Mucosa of descending colon (tissue), 3 donors: ENCODE measurements around the gene EFNA5. TPM values are rescaled to one million over a fixed set of nuclear protein-coding genes. Genes with fewer than 3 reads are reported as not detected.

Experiments used
- ATAC-seq: fragments of 200-7000 bp; cut with Tn5 transposase; one replicate; pipeline ENCODE4 v1.9.1; 2020; ENCODE audit warnings: mild to moderate bottlenecking, moderate library complexity
- DNase-seq, 3 donors: peaks; one replicate each; pipeline ENCODE4 v3.0.0-alpha.2; 2020
- H3K36me3 ChIP-seq: fragments of 200-600 bp; one replicate; pipeline ENCODE4 v1.8.0; 2021; ENCODE audit warnings: low read depth, mild to moderate bottlenecking
- H3K4me1 ChIP-seq: fragments of 200-600 bp; one replicate; pipeline ENCODE4 v1.8.0; 2021; ENCODE audit warnings: low read depth, mild to moderate bottlenecking
- H3K4me3 ChIP-seq: fragments of 200-600 bp; one replicate; pipeline ENCODE4 v1.8.0; 2021; ENCODE audit warnings: mild to moderate bottlenecking
- H3K9me3 ChIP-seq: fragments of 200-600 bp; one replicate; pipeline ENCODE4 v1.8.0; 2021; ENCODE audit warnings: mild to moderate bottlenecking
- intact Hi-C, 2 donors: fragments of 100-400 bp; cut with DNase I in 1 of 2; cut with micrococcal nuclease in 1 of 2; formaldehyde crosslinking; loops; one replicate each; pipeline versions ENCODE4 v1.11.0 to v1.11.1; 2022; cut with DNase I, micrococcal nuclease
- total RNA-seq, 3 donors: library from RNA; stranded (reverse); fragmentation: NEBNext Ultra II Directional in 2 of 3; extraction: Animal tissue kit (Norgen Biotek cat#: 25700) in 2 of 3; gene quantifications; one replicate each; pipeline versions ENCODE4 v1.2.1 to v1.2.4, GENCODE V29; 2021 to 2023
- TF ChIP-seq, protein P1 (sequence below): fragments of 200-600 bp; IDR thresholded peaks from one replicate; pipeline ENCODE4 v1.8.0; 2022; ENCODE audit warnings: antibody characterized with exemption, mild to moderate bottlenecking
- donor health status: DM: no; HTN: no; CAD: no; lungs with moderate emphysema.
- donor health status: DM: no; HTN: no; CAD: no.
- donor health status: DM: no; HTN: yes; CAD: no.

EFNA5 gene
- total RNA-seq, 3 donors from 2014 or later = 12.7 to 14.4 (median 14.3) TPM

- DNase-seq (no peak), ATAC-seq (no peak)
- TF ChIP-seq, protein P1, sequence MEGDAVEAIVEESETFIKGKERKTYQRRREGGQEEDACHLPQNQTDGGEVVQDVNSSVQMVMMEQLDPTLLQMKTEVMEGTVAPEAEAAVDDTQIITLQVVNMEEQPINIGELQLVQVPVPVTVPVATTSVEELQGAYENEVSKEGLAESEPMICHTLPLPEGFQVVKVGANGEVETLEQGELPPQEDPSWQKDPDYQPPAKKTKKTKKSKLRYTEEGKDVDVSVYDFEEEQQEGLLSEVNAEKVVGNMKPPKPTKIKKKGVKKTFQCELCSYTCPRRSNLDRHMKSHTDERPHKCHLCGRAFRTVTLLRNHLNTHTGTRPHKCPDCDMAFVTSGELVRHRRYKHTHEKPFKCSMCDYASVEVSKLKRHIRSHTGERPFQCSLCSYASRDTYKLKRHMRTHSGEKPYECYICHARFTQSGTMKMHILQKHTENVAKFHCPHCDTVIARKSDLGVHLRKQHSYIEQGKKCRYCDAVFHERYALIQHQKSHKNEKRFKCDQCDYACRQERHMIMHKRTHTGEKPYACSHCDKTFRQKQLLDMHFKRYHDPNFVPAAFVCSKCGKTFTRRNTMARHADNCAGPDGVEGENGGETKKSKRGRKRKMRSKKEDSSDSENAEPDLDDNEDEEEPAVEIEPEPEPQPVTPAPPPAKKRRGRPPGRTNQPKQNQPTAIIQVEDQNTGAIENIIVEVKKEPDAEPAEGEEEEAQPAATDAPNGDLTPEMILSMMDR = no peak
- intact Hi-C loops = no loop called here
- Histone ChIP-seq H3K4me1 (no peaks in the 10 kb centered on the region), H3K9me3 (no peaks in the 10 kb centered on the region), H3K4me3 (no peak overlapping the region), H3K36me3 (no peaks in the 10 kb centered on the region)
These were observed 30.7 kb downstream of the EFNA5 start for GRCh38 chr5:107639990-107640389.

DNA sequence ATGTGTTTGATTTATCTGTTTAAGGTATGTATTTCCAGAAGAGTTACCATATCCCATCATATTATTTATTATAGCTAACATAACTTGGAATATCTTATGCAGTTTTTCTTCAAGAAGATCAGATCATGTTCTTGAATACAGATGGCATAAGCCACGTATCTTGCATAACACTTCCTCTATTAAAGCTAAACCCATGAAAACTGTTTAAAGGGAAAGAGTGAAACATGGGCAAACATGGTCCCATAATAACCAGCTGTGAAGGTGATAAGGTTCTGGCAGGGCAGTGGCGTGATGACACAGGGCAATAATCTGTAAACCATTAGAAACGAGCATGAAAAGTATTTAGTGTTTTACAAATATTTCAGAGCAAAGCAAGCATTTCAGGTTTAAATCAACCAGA lies 34.2 kb downstream of the EFNA5 start:
- Histone ChIP-seq H3K36me3 (no peaks in the 10 kb centered on the region), H3K4me1 (peaks cover 1% of the 10 kb centered on the region), H3K4me3 (no peak overlapping the region), H3K9me3 (no peaks in the 10 kb centered on the region)
- DNase-seq (peak in 1 of 3 donors; percentile 31), ATAC-seq (peak; percentile 84)
- TF ChIP-seq, protein P1 = no peak
- intact Hi-C loops = no loop called here

- Histone ChIP-seq H3K36me3 (no peaks in the 10 kb centered on the region), H3K9me3 (no peaks in the 10 kb centered on the region), H3K4me3 (no peak overlapping the region), H3K4me1 (peaks cover 5% of the 10 kb centered on the region)
- intact Hi-C loops = no loop called here
- ATAC-seq = no peak
- TF ChIP-seq, protein P1 = no peak
- DNase-seq = no peak
These were observed 34.7 kb downstream of the EFNA5 start for GRCh38 chr5:107636068-107636467.

- no peak for ATAC-seq
- intact Hi-C loops = no loop called here
- H3K36me3 ChIP-seq = no peaks in the 10 kb centered on the region
- no peak for DNase-seq
- TF ChIP-seq, protein P1 = no peak
- H3K9me3 ChIP-seq = no peaks in the 10 kb centered on the region
- H3K4me3 ChIP-seq = no peak overlapping the region
- H3K4me1 ChIP-seq = peaks cover 5% of the 10 kb centered on the region
These were observed 35.5 kb downstream of the EFNA5 start for GRCh38 chr5:107634981-107635848.

GRCh38 chr5:107633171-107633901 lies 37.4 kb downstream of the EFNA5 start:
- TF ChIP-seq, protein P1 = no peak
- intact Hi-C loops = no loop called here
- ATAC-seq (no peak), DNase-seq (peak in 1 of 3 donors; percentile 29)
- Histone ChIP-seq H3K4me1 (peaks cover 5% of the 10 kb centered on the region), H3K4me3 (no peak overlapping the region), H3K36me3 (no peaks in the 10 kb centered on the region), H3K9me3 (no peaks in the 10 kb centered on the region)
